Adrenal gland (tissue), 12 donors: ENCODE data around the gene SLC5A6. TPM values are rescaled to one million over a fixed set of nuclear protein-coding genes. Genes with fewer than 3 reads are reported as not detected.
"Not testable (repeated sequence)": the region's sequence is repeated elsewhere in the genome, so short reads cannot be mapped to it uniquely, and the experiment has no call there.

Source experiments
- DNase-seq, 7 donors: peaks; one replicate each; pipeline ENCODE4 v3.0.0-alpha.2; 2019 to 2020
- H3K27ac ChIP-seq, 5 donors: fragments of 200-600 bp; sonication (generic) in 4 of 5; 1 replicate in 3 of 5; 2 replicates in 2 of 5; pipeline versions ENCODE4 v1.5.1 to v1.8.0; 2016 to 2020; ENCODE audit warnings: mild to moderate bottlenecking in 1 of 5
- H3K27me3 ChIP-seq: fragments of 200-600 bp; 2 replicates; pipeline ENCODE4 v1.8.0; 2021
- H3K36me3 ChIP-seq, 2 donors: fragments of 200-600 bp; replicated peaks in 1 of 2; 1 replicate in 1 of 2; 2 replicates in 1 of 2; pipeline versions ENCODE4 v1.5.1 to v1.8.0; 2018 to 2022
- H3K4me1 ChIP-seq, 2 donors: fragments of 200-600 bp; replicated peaks in 1 of 2; 1 replicate in 1 of 2; 2 replicates in 1 of 2; pipeline versions ENCODE4 v1.5.1 to v1.8.0; 2018 to 2021
- H3K4me3 ChIP-seq, 4 donors: fragments of 200-600 bp; sonication (generic) in 3 of 4; one replicate each; pipeline ENCODE4 v1.5.1; 2016 to 2018
- H3K9me3 ChIP-seq, 3 donors: fragments of 200-600 bp; sonication (generic) in 1 of 3; replicated peaks in 1 of 3; 1 replicate in 2 of 3; 2 replicates in 1 of 3; pipeline versions ENCODE4 v1.5.1 to v1.8.0; 2016 to 2021
- CTCF ChIP-seq, 6 experiments: fragments of 450-650 bp in 4 of 6; fragments of 200-600 bp in 2 of 6; sonication (generic) in 1 of 6; IDR thresholded peaks; 1 replicate in 5 of 6; 2 replicates in 1 of 6; pipeline versions ENCODE4 v1.5.1 to v1.8.0; 2016 to 2021; ENCODE audit warnings: antibody characterized with exemption in 6 of 6, mild to moderate bottlenecking in 2 of 6, moderate library complexity in 1 of 6
- POLR2A ChIP-seq, 2 donors: fragments of 450-650 bp; IDR thresholded peaks; one replicate each; pipeline ENCODE4 v1.6.1; 2017; ENCODE audit warnings: antibody characterized with exemption in 2 of 2, mild to moderate bottlenecking in 2 of 2, moderate library complexity in 1 of 2
- WGBS, 4 donors: extraction: QIAGEN DNeasy Blood & Tissue Kit in 2 of 4; methylation state at CpG; one replicate each; pipeline versions ENCODE4 v1.1.5 to v1.1.7; 2013 to 2017; 5-methylcytosine and 5-hydroxymethylcytosine counted together
- intact Hi-C, 2 donors: fragments of 100-400 bp; cut with DNase I; formaldehyde crosslinking; loops; one replicate each; pipeline versions ENCODE4 v1.14.1 to v1.15.0; 2022 to 2023
- polyA plus RNA-seq, 3 donors: library from polyadenylated mRNA; stranded (reverse); fragments of 200-250 nt in 2 of 3; fragments of 350-450 nt in 1 of 3; fragmentation: Illumina TruSeq in 1 of 3; extraction: RNeasy Lipid Tissue Mini Kit (QIAGEN cat#74804) in 1 of 3; gene quantifications; one replicate each; pipeline ENCODE4 v1.2.3, GENCODE V29; 2013 to 2014
- total RNA-seq, 9 donors: library from RNA; depleted of rRNA in 4 of 9; stranded (reverse); fragments of >200 nt in 4 of 9; fragments of 120-200 nt in 1 of 9; fragmentation: NEBNext Ultra II Directional in 1 of 9; extraction: Animal tissue kit (Norgen Biotek cat#: 25700) in 1 of 9; gene quantifications; one replicate each; pipeline versions ENCODE4 v1.1.0 to v1.2.4, GENCODE V29; 2013 to 2023
- donor health status: healthy with polysubstance abuse.
- donor health status: Bipolar disorder and iron deficiency.
- donor health status: DM: yes; HTN: yes; CAD: no.
- donor health status: DM: no; HTN: no; CAD: no.
- donor health status: DM: no; HTN: no; CAD: no.
- donor health status: DM: yes; HTN: yes; CAD: no.

SLC5A6 gene
- total and polyA plus RNA-seq, 12 donors, result 13.5 to 35.0 (median 18.3) TPM

- intact Hi-C loops, result no loop called here
- no peaks in the 10 kb centered on the region for H3K9me3 ChIP-seq
- no peak overlapping the region for H3K4me3 ChIP-seq
- 72 to 85% (median 81%) methylated on average over 2 of the region's 2 CpGs for WGBS, 4 donors
- no peak for DNase-seq
- peaks cover 0 to 13% of the 10 kb centered on the region in 2 donors for H3K36me3 ChIP-seq
- no peaks in the 10 kb centered on the region for H3K4me1 ChIP-seq
- TF ChIP-seq CTCF (IDR thresholded peaks at IDR 0.05) (no peak), POLR2A (IDR thresholded peaks at IDR 0.05) (no peak)
- H3K27me3 ChIP-seq, result no peaks in the 10 kb centered on the region
- H3K27ac ChIP-seq, result no peak overlapping the region
Observed at GRCh38 chr2:27198627-27199026, 13.4 kb downstream of the SLC5A6 start.

- H3K9me3 ChIP-seq, DNase-seq, intact Hi-C loops, H3K4me1 ChIP-seq, H3K4me3 ChIP-seq, H3K27ac ChIP-seq, H3K27me3 ChIP-seq, H3K36me3 ChIP-seq: not testable (repeated sequence)
- WGBS, 4 donors, result 85 to 95% (median 91%) methylated on average over 3 of the region's 3 CpGs
Observed at GRCh38 chr2:27198068-27198467, 14.0 kb downstream of the SLC5A6 start.

- H3K36me3 ChIP-seq, H3K27ac ChIP-seq, H3K4me1 ChIP-seq, H3K4me3 ChIP-seq, H3K9me3 ChIP-seq, H3K27me3 ChIP-seq, intact Hi-C loops, DNase-seq: not testable (repeated sequence)
- WGBS, 4 donors, result 69 to 87% (median 75%) methylated on average over 1 to 3 of the region's 3 CpGs
Observed at GRCh38 chr2:27195799-27196198, 16.3 kb downstream of the SLC5A6 start.

GRCh38 chr2:27194538-27195354 lies 17.3 kb downstream of the SLC5A6 start:
- intact Hi-C loops, result loop anchor here in 1 of 2 donors (5.0 kb wide), 1 partner anchor 92 kb away; no protein-coding TSS in a partner anchor
- 71 to 78% (median 75%) methylated on average over 17 of the region's 17 CpGs for whole genome bisulfite sequencing, 4 donors
- H3K9me3 ChIP-seq, result no peaks in the 10 kb centered on the region
- TF ChIP-seq CTCF (IDR thresholded peaks at IDR 0.05) (no peak), POLR2A (IDR thresholded peaks at IDR 0.05) (no peak)
- H3K4me1 ChIP-seq, result no peaks in the 10 kb centered on the region
- no peak for DNase-seq
- H3K4me3 ChIP-seq, result no peak overlapping the region
- H3K27ac ChIP-seq, result no peak overlapping the region
- H3K27me3 ChIP-seq, result no peaks in the 10 kb centered on the region
- H3K36me3 ChIP-seq, result no peaks in the 10 kb centered on the region

- no peaks in the 10 kb centered on the region for H3K9me3 ChIP-seq
- no peaks in the 10 kb centered on the region for H3K4me1 ChIP-seq
- WGBS, 4 donors, result 36 to 49% (median 44%) methylated on average over 7 to 8 of the region's 8 CpGs
- no peak overlapping the region for H3K27ac ChIP-seq
- intact Hi-C loops, result loop anchor here (2.0 to 5.0 kb wide), 2 partner anchors 89 to 92 kb away; no protein-coding TSS in a partner anchor
- no peaks in the 10 kb centered on the region for H3K36me3 ChIP-seq
- no peak overlapping the region for H3K4me3 ChIP-seq
- DNase-seq, result peak; percentile 40 to 84 (median 55)
- no peaks in the 10 kb centered on the region for H3K27me3 ChIP-seq
- TF ChIP-seq CTCF (IDR thresholded peaks at IDR 0.05) (peak; percentile 32 to 69 (median 64)), POLR2A (IDR thresholded peaks at IDR 0.05) (no peak)
Observed at GRCh38 chr2:27191070-27191829, 20.8 kb downstream of the SLC5A6 start.
